K562 (cell line): ENCODE data around the gene SALL3. TPM values are rescaled to one million over a fixed set of nuclear protein-coding genes. Genes with fewer than 3 reads are reported as not detected.

Experiments used
- ATAC-seq: fragments of 200-7000 bp; cut with Tn5 transposase; 3 replicates; pipeline ENCODE4 v1.9.1; 2020; ENCODE audit warnings: moderate library complexity
- BruUV-seq: library from RNA; stranded (reverse); fragments of 400-500 nt; replicated peaks from 2 replicates; lab custom pipeline; 2021; lab: Mats Ljungman, UMichigan
- CTCF ChIA-PET: fragments of 300-600 bp; formaldehyde crosslinking; extraction: SDS; loops from one replicate; lab custom pipeline; 2021; ENCODE audit warnings: low intra/inter-chr PET ratio; lab: Yijun Ruan, JAX
- POLR2A ChIA-PET: fragments of 300-600, 350-650 bp; sonication (Branson Sonifier 250); formaldehyde crosslinking; extraction: SDS; loops from one replicate; lab custom pipeline; 2021; ENCODE audit warnings: antibody characterized with exemption, inconsistent platforms; lab: Yijun Ruan, JAX
- DNase-seq, 4 experiments: peaks; one replicate each; pipeline versions ENCODE4 v3.0.0 to v3.0.0-alpha.2; 2011 to 2018; ENCODE audit warnings: low spot score in 3 of 4, mixed read lengths in 3 of 4; ENCODE audit errors: extremely low read depth in 1 of 4
- FAIRE-seq: peaks from 2 replicates; lab custom pipeline; 2011; peaks lifted over from hg19 to GRCh38; lab: Jason Lieb, UNC
- H2AFZ ChIP-seq: 2 replicates; pipeline ENCODE4 v1.6.0; 2011; ENCODE audit warnings: low read depth, low read length, control low read depth, inconsistent platforms
- H3K27ac ChIP-seq: fragments of 200-600 bp; 3 replicates; pipeline ENCODE4 v1.8.0; 2011; ENCODE audit warnings: low read depth, mild to moderate bottlenecking, control low read depth, inconsistent platforms, low read length, moderate library complexity, mixed read lengths; ENCODE audit errors: extremely low read depth
- H3K27me3 ChIP-seq, 2 experiments: fragments of 300-600 bp in 1 of 2; 2 replicates in 1 of 2; 3 replicates in 1 of 2; pipeline versions ENCODE4 v1.6.0 to v1.8.0; 2011; ENCODE audit warnings: inconsistent platforms in 2 of 2, low read length in 2 of 2, mild to moderate bottlenecking in 1 of 2, mixed read lengths in 1 of 2, moderate library complexity in 1 of 2; ENCODE audit not compliant: control insufficient read depth in 2 of 2, insufficient read depth in 2 of 2
- H3K36me3 ChIP-seq: fragments of 300-600 bp; 3 replicates; pipeline ENCODE4 v1.8.0; 2011; ENCODE audit warnings: mild to moderate bottlenecking, low read length, inconsistent platforms; ENCODE audit not compliant: control insufficient read depth, insufficient read depth
- H3K4me1 ChIP-seq, 2 experiments: fragments of 200-600 bp in 1 of 2; replicated peaks in 1 of 2; 2 replicates in 1 of 2; 3 replicates in 1 of 2; pipeline versions ENCODE4 v1.5.1 to v1.8.0; 2011; ENCODE audit warnings: inconsistent platforms in 2 of 2, low read length in 2 of 2, mild to moderate bottlenecking in 1 of 2, mixed read lengths in 1 of 2, moderate library complexity in 1 of 2; ENCODE audit not compliant: control insufficient read depth in 2 of 2, insufficient read depth in 2 of 2
- H3K4me2 ChIP-seq: 2 replicates; pipeline ENCODE4 v1.6.1; 2011; ENCODE audit warnings: low read length, control low read depth, inconsistent platforms, mixed read lengths; ENCODE audit not compliant: insufficient read depth
- H3K4me3 ChIP-seq: fragments of 200-600 bp; sonication (generic), shearing (Covaris generic); 2 replicates; pipeline ENCODE4 v1.5.1; 2016; ENCODE audit warnings: control low read depth, inconsistent platforms
- H3K79me2 ChIP-seq: fragments of 200-600 bp; 3 replicates; pipeline ENCODE4 v1.8.0; 2011; ENCODE audit warnings: low read length, inconsistent platforms; ENCODE audit not compliant: control insufficient read depth, insufficient read depth
- H3K9ac ChIP-seq, 2 experiments: 2 replicates each; pipeline versions ENCODE4 v1.6.0 to v1.6.1; 2011; ENCODE audit warnings: low read depth in 2 of 2, low read length in 2 of 2, control low read depth in 1 of 2, inconsistent platforms in 1 of 2, mild to moderate bottlenecking in 1 of 2, mixed read lengths in 1 of 2; ENCODE audit not compliant: insufficient read depth in 1 of 2
- H3K9me1 ChIP-seq: one replicate; pipeline ENCODE4 v1.6.0; 2011; ENCODE audit warnings: inconsistent platforms, mild to moderate bottlenecking, low read length, moderate library complexity; ENCODE audit not compliant: control insufficient read depth, insufficient read depth
- H3K9me3 ChIP-seq: replicated peaks from 2 replicates; pipeline ENCODE4 v1.5.1; 2011; ENCODE audit warnings: low read depth, low read length, inconsistent platforms; ENCODE audit not compliant: control insufficient read depth, insufficient read depth
- H4K20me1 ChIP-seq: replicated peaks from 2 replicates; pipeline ENCODE4 v1.6.1; 2011; ENCODE audit warnings: low read length, inconsistent platforms, mixed read lengths; ENCODE audit not compliant: control insufficient read depth, insufficient read depth
- POLR3A ChIP-seq: IDR thresholded peaks from 2 replicates; pipeline ENCODE4 v1.6.1; 2011; ENCODE audit warnings: borderline replicate concordance, mild to moderate bottlenecking, moderate library complexity; ENCODE audit not compliant: insufficient read length, insufficient read depth; ENCODE audit errors: extremely low read depth
- WGBS: fragments of 100-300 bp; shearing (Covaris generic); methylation state at CpG from one replicate; pipeline ENCODE4 v1.1.6; 2016; ENCODE audit warnings: low coverage, mixed read lengths; ENCODE audit not compliant: insufficient coverage; ENCODE audit errors: missing lambda C conversion rate; 5-methylcytosine and 5-hydroxymethylcytosine counted together
- in situ Hi-C: fragments of 300-500 bp; cut with MboI; formaldehyde crosslinking; loops from 4 replicates; pipeline ENCODE4 v1.15.0; 2018; ENCODE audit warnings: inconsistent platforms, mixed read lengths
- intact Hi-C: fragments of 100-400 bp; cut with micrococcal nuclease; formaldehyde crosslinking; loops from 2 replicates; pipeline ENCODE4 v1.14.2; 2022
- polyA plus RNA-seq, 8 experiments: library from polyadenylated mRNA; depleted of rRNA in 4 of 8; stranded (reverse) in 5 of 8; unstranded in 3 of 8; fragments of >200 nt; fragmentation: Nextera tagmentation in 2 of 8; fragmentation: Illumina TruSeq in 1 of 8; extraction: Ambion mirVana in 2 of 8; extraction: Trizol in 1 of 8; gene quantifications; 2 replicates each; pipeline versions ENCODE4 v1.2.1 to v1.2.3, GENCODE V29; 2011 to 2014; ENCODE audit warnings: inconsistent platforms in 1 of 8, missing spikeins in 1 of 8
- total RNA-seq, 7 experiments: library from RNA; depleted of rRNA in 6 of 7; stranded (reverse); fragments of >200 nt in 6 of 7; fragmentation: Illumina TruSeq in 2 of 7; extraction: Trizol in 2 of 7; gene quantifications; 2 replicates each; pipeline versions ENCODE4 v1.2.1 to v1.2.3, GENCODE V29; 2011 to 2021; ENCODE audit warnings: low replicate concordance in 1 of 7
- TF ChIP-seq, protein P1 (sequence below): fragments of 250-450 bp; sonication (Bioruptor Pico); IDR thresholded peaks from 2 replicates; pipeline ENCODE4 v1.5.0; 2021; ENCODE audit warnings: mild to moderate bottlenecking, moderate library complexity
- TF ChIP-seq, protein P2 (sequence below), 3 experiments: IDR thresholded peaks in 2 of 3; conservative IDR thresholded peaks in 1 of 3; 2 replicates each; pipeline ENCODE4 v1.5.1; 2011 to 2012; ENCODE audit warnings: low read length in 3 of 3, mild to moderate bottlenecking in 3 of 3, control low read depth in 2 of 3, improper control_type of control experiment in 1 of 3, inconsistent platforms in 1 of 3, low read depth in 1 of 3, mixed read lengths in 1 of 3, moderate library complexity in 1 of 3; ENCODE audit not compliant: insufficient read depth in 2 of 3
- TF ChIP-seq, protein P3 (sequence below): sonication (generic); formaldehyde crosslinking; IDR thresholded peaks from 2 replicates; pipeline ENCODE4 v1.8.1; 2023; ENCODE audit warnings: mild to moderate bottlenecking, missing genetic modification reagents
- TF ChIP-seq, protein P4 (sequence below): fragments of 250-450 bp; sonication (Bioruptor Pico); IDR thresholded peaks from 2 replicates; pipeline ENCODE4 v1.5.0; 2020; ENCODE audit warnings: mild to moderate bottlenecking

The SALL3 gene
- total and polyA plus RNA-seq, 9 of the 15 experiments (the other 6 are each of a cell fraction or from before 2014, with no cell fraction given), result not detected

DNA sequence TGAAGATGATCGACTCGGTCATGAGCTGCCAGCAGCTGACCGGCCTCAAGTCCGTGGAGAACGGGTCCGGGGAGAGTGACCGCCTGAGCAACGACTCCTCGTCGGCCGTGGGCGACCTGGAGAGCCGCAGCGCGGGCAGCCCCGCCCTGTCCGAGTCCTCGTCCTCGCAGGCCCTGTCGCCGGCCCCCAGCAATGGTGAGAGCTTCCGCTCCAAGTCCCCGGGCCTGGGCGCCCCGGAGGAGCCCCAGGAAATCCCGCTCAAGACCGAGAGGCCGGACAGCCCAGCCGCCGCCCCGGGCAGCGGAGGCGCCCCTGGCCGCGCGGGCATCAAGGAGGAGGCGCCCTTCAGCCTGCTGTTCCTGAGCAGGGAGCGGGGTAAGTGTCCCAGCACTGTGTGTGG lies 14.9 kb downstream of the SALL3 start (continued):
- TF ChIP-seq, protein P1, sequence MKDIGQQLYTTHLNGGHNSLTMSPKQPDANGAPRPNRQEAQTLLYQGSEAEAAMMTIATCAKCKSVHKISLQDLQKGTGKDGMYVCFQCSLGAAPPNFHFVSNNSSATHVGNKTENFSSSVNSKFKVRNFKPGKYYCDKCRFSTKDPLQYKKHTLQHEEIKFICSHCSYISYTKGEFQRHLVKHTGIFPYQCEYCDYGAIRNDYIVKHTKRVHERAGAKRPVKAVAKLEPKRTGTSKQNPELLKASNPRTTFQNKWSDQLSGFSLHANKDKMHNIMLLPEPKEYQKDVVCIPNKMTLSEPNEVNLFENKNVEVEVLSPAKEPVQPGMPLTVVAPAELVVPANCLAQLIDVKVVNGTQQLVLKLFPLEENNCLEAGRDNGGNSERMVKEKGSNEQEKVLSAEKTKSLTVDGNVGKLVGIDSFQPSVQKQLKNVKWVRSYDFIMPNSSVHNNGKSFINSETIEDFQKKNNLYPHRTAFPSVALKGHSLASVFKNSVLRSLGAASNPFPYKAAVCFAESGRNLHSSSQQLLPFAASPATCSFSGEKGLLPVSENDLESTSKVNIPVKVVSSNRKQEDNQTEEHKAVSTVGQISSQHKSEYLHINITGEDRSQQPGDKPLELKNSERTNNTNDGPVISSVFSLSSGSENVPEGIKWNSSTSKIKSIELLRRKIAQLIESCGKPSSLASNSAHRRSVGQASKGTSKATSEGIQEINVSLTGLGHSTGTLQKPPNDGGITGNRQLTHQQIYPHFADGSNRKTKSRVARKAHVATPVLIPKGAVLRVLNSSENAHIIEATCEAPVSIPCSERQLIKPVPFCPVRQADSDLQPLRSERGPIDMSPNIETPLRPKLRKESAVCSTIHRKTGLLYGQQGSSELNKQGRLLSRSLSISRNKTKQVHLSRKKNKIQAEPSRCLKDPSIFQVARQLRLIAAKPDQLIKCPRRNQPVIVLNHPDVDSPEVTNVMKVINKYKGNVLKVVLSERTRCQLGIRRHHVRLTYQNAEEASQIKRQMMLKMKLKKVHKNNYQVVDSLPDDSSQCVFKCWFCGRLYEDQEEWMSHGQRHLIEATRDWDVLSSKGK (CRISPR knock-in tag), result no peak

DNA sequence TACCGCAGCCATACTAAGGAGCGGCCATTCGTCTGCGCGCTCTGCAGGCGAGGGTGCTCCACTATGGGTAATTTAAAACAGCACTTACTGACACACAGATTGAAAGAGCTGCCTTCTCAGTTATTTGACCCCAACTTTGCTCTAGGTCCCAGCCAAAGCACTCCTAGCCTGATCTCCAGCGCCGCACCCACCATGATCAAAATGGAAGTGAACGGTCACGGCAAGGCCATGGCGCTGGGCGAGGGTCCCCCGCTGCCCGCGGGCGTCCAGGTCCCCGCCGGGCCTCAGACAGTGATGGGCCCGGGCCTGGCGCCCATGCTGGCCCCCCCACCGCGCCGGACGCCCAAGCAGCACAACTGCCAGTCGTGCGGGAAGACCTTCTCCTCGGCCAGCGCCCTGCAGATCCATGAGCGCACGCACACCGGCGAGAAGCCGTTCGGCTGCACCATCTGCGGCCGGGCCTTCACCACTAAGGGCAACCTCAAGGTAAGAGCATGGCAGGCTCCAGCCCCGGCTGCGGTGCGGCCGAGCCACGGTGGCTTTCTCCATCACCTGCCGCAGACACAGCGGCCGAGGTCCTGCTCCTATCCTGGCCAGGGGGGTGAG lies 15.5 kb downstream of the SALL3 start:
- Histone ChIP-seq H2AFZ (no peak overlapping the region), H4K20me1 (no peaks in the 10 kb centered on the region), H3K36me3 (no peaks in the 10 kb centered on the region), H3K9me1 (no peaks in the 10 kb centered on the region), H3K4me2 (no peak overlapping the region), H3K9me3 (no peaks in the 10 kb centered on the region), H3K9ac (no peak overlapping the region), H3K4me3 (no peak overlapping the region), H3K79me2 (no peaks in the 10 kb centered on the region), H3K27ac (no peak overlapping the region), H3K4me1 (no peaks in the 10 kb centered on the region; a peak in 1 of 5 replicates), H3K27me3 (peaks cover 9 to 28% of the 10 kb centered on the region in 2 experiments; a peak in 4 of 5 replicates)
- ATAC-seq (no peak), DNase-seq (no peak), FAIRE-seq (no peak)
- CTCF ChIA-PET, result no interaction called here
- POLR2A ChIA-PET, result no interaction called here
- in situ Hi-C loops (no loop called here), intact Hi-C loops (no loop called here)
- 16% methylated on average over 20 of the region's 44 CpGs for WGBS
- no TSS peak for BruUV-seq
- TF ChIP-seq, protein P2, sequence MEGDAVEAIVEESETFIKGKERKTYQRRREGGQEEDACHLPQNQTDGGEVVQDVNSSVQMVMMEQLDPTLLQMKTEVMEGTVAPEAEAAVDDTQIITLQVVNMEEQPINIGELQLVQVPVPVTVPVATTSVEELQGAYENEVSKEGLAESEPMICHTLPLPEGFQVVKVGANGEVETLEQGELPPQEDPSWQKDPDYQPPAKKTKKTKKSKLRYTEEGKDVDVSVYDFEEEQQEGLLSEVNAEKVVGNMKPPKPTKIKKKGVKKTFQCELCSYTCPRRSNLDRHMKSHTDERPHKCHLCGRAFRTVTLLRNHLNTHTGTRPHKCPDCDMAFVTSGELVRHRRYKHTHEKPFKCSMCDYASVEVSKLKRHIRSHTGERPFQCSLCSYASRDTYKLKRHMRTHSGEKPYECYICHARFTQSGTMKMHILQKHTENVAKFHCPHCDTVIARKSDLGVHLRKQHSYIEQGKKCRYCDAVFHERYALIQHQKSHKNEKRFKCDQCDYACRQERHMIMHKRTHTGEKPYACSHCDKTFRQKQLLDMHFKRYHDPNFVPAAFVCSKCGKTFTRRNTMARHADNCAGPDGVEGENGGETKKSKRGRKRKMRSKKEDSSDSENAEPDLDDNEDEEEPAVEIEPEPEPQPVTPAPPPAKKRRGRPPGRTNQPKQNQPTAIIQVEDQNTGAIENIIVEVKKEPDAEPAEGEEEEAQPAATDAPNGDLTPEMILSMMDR (IDR thresholded peaks at IDR 0.05 in 2 of 3, conservative IDR thresholded peaks at IDR 0.05 in 1 of 3; ENCODE audit: insufficient read depth in 2 of 3, low read depth in 1 of 3, low read length in 3 of 3), result no peak
- TF ChIP-seq, protein P3, sequence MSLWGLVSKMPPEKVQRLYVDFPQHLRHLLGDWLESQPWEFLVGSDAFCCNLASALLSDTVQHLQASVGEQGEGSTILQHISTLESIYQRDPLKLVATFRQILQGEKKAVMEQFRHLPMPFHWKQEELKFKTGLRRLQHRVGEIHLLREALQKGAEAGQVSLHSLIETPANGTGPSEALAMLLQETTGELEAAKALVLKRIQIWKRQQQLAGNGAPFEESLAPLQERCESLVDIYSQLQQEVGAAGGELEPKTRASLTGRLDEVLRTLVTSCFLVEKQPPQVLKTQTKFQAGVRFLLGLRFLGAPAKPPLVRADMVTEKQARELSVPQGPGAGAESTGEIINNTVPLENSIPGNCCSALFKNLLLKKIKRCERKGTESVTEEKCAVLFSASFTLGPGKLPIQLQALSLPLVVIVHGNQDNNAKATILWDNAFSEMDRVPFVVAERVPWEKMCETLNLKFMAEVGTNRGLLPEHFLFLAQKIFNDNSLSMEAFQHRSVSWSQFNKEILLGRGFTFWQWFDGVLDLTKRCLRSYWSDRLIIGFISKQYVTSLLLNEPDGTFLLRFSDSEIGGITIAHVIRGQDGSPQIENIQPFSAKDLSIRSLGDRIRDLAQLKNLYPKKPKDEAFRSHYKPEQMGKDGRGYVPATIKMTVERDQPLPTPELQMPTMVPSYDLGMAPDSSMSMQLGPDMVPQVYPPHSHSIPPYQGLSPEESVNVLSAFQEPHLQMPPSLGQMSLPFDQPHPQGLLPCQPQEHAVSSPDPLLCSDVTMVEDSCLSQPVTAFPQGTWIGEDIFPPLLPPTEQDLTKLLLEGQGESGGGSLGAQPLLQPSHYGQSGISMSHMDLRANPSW, result no peak
- TF ChIP-seq, protein P4, sequence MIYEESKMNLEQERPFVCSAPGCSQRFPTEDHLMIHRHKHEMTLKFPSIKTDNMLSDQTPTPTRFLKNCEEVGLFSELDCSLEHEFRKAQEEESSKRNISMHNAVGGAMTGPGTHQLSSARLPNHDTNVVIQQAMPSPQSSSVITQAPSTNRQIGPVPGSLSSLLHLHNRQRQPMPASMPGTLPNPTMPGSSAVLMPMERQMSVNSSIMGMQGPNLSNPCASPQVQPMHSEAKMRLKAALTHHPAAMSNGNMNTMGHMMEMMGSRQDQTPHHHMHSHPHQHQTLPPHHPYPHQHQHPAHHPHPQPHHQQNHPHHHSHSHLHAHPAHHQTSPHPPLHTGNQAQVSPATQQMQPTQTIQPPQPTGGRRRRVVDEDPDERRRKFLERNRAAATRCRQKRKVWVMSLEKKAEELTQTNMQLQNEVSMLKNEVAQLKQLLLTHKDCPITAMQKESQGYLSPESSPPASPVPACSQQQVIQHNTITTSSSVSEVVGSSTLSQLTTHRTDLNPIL (CRISPR knock-in tag), result no peak
- TF ChIP-seq POLR3A, result no peak
